Fibroblast of peridontal ligament (primary cell): ENCODE data around the gene CCL20.

ENCODE experiments used
- DNase-seq: peaks from one replicate; pipeline ENCODE4 v3.0.0-alpha.2; 2010; ENCODE audit errors: extremely low read depth

CCL20 gene

DNA sequence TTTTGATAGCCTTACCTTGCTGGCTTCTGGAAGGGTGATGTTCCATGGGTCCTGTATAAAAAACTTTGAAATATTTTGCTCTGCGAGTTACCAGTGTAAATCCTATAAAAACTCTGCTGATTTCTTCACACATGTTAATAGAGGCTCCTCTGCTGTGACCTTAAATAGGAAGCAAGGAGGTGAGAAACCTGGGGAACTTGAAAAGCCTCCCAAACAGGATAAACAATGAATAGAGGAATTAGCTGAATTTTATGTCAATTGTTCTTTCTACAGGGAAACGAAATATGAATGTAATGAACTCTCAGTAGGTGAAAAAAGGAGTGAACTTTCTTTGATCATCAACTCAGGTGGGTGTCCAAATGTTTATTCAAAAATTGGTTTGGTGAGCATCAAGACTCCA, 10.8 kb upstream of the CCL20 start:
- DNase-seq, result no peak

DNA sequence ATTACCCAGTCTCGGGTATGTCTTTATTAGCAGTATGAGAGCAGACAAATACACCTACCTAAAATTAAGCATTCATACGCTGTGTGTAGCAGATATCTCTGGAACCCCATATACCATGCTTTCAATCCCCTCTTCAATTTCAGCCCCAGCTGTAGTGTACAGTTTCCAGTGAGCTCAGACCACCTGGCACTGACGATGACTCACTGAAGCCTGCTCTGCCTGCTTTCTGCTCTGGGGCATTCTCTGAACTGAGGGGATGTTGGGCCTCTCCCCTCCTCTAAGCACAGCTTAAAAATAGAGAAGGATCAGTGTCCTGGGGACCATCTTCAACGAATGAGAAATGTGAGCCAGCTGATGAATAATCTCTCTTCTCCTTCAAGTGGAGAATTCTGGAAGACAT, 8.7 kb upstream of the CCL20 start:
- peak; percentile 26 for DNase-seq

GRCh38 chr2:227805578-227805977, 8.1 kb upstream of the CCL20 start:
- DNase-seq, result peak; percentile 45

DNA sequence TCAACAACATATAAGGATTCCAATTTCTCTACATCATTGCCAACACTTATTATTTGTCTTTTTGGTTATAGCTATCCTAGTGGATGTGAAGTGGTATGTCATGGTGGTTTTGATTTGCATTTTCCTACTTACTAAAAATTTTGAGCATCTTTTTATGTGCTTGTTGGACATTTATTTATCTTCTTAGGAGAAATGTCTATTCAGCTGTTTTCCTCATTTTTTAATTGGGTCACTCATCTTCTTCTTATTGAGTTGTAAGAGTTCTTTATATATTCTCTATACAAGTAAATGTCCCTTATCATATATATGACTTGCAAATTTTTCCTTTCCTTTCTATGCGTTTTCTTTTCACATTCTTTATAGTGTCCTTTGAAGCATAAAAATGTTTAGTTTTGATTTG, 4.7 kb upstream of the CCL20 start:
- no peak for DNase-seq

DNA sequence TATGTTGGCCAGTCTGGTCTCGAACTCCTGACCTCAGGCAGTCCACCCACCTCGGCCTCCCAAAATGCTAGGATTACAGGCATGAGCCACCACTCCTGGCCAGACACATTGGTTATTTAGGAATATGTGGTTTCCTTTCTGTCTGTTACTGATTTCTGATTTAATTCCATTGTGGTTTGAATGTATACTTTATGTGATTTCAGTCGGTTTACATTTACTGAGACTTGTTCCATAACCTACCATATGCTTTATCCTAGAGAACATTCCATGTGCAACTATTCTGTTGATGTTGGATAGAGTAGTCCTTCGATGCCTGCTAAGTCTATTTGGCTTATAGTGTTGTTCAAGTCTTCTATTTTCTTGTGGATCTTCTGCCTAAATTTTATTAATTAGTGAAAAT, 1.6 kb upstream of the CCL20 start:
- peak; percentile 62 for DNase-seq

- no peak for DNase-seq
Observed at GRCh38 chr2:227813229-227813561, 447 bp upstream of the CCL20 start.

GRCh38 chr2:227815066-227815465, 1.4 kb downstream of the CCL20 start:
- no peak for DNase-seq

- DNase-seq, result peak; percentile 29
Observed at GRCh38 chr2:227816507-227817294, 3.1 kb downstream of the CCL20 start.

DNA sequence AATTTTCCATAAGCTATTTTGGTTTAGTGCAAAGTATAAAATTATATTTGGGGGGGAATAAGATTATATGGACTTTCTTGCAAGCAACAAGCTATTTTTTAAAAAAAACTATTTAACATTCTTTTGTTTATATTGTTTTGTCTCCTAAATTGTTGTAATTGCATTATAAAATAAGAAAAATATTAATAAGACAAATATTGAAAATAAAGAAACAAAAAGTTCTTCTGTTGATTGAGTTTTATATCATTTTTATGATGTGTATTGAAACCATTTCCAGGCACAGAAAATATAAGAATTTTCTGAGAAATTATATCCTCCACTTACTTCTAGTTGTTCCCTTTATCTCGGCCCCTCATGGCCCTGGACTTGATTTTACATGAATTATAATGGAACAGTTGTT, 3.7 kb downstream of the CCL20 start:
- no peak for DNase-seq

GRCh38 chr2:227817850-227818674, 4.4 kb downstream of the CCL20 start:
- peak; percentile 99 for DNase-seq

DNA sequence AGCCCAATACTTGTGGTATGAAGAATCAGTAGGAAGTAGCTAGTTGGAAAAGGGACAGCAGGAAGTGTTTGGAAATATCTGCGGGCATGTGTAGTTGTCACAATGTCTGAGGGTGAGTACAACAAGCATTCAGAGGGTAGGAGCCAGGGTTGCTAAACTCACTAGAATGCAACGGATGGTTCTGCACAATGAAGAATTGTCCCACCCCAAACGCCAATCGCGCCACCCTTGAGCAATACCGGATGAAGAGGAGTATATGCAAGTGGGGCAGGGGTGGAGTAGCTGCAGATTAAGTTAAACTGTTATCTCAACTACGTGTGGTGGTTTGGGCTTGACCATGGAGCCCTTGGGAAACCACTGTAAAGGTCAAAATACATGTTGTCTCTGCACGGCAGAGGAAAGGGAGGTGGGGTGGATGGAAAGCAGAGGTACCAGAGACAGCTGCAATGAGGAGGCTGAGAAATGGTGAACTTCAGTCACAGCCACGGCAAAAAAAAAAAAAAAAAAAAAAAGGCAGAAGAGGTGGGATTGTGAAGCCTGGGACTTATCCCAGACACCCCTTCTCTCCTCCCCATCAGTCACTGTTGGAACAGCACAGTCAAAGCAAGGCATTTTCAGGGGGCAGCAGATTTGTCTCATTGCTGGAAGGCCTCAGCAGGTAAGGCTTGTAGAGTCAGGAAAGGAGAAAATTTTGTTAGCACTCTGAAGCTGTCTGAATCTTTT, 5.2 kb downstream of the CCL20 start:
- DNase-seq, result no peak

DNA sequence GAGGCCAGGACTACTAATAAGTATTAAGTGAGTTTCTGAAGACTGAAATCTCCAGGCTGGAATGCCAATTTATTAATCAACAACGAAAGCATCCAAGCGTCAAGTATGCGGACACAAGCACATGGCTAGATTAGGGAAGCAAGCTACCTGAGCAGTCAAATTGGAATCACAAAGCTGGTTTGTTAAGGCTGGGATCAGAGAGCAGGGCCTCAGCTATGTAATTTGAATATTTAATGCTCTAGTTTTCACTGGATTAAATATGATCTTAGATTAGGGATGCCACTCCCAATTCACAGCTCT, 5.7 kb downstream of the CCL20 start:
- no peak for DNase-seq

GRCh38 chr2:227821043-227821942, 7.7 kb downstream of the CCL20 start:
- no peak for DNase-seq

GRCh38 chr2:227822416-227823003, 8.9 kb downstream of the CCL20 start:
- no peak for DNase-seq

DNA sequence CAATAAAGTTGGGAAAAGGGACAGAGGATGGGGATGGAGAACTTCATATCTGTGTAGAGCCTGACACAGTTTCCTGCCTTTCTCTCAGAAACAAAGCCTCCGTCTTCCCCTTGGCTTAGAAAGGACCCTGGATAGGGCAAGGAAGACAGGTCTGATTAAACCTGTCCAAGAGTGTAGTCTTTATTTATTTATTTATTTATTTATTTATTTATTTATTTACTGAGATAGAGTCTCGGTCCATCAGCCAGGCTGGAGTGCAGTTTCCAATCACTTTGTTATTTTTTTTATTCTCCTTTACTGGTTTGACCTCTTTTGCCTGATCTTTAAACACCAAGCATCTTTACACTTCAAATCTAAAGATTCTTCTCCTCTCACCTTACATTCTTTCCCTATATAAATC, 10.3 kb downstream of the CCL20 start:
- DNase-seq, result no peak

- DNase-seq, result no peak
Observed at GRCh38 chr2:227824711-227825110, 11.1 kb downstream of the CCL20 start.

DNA sequence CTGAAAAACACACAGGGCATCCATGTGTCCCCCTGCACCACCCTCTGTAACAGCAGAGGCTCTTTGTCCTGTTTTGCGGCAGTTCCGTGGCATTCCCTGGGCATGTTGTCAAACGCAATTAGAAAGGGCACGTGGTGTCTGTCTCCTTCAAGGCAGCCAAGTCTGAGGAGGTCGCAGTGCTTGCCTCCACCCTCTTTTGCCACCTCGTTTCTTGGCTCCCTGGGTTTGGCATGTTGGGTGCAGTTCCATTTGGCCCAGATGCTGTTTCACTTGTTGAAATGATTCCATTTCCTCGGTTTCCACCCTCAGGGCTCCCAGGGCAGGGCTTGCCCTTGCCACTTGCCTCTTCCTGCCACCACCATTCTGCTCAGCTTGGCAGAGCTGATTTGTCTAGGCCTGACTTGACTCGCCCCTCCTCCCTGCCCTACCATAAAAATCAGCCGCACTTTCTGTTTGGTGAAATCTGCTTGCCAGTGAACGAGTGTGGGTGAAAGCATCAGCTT, 12.4 kb downstream of the CCL20 start:
- DNase-seq, result no peak

GRCh38 chr2:227826563-227826962, 12.9 kb downstream of the CCL20 start:
- DNase-seq, result no peak

DNA sequence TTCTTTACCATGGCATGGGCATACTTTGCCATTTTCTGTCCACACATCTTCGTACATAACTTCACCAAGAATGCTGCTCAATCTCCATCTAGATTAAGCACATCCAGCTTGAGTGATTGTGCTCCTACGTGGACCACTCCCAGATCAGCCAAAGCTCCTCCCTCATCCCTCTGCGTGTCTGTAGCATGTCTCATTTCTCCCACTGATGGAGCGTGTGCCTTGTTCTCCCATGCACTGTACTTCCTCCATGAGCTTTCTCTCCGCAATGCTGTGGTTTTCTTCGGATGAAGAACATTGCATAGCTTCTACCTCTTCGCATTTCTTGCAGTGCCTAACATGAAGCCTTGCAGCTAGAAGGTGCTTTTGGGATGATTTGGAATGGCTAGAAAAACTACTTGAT, 13.5 kb downstream of the CCL20 start:
- no peak for DNase-seq

GRCh38 chr2:227828477-227828912, 14.9 kb downstream of the CCL20 start:
- no peak for DNase-seq

- no peak for DNase-seq
Observed at GRCh38 chr2:227829337-227829736, 15.7 kb downstream of the CCL20 start.
